ENCODE measurements around the gene ABLIM1.

Gene ABLIM1

DNA sequence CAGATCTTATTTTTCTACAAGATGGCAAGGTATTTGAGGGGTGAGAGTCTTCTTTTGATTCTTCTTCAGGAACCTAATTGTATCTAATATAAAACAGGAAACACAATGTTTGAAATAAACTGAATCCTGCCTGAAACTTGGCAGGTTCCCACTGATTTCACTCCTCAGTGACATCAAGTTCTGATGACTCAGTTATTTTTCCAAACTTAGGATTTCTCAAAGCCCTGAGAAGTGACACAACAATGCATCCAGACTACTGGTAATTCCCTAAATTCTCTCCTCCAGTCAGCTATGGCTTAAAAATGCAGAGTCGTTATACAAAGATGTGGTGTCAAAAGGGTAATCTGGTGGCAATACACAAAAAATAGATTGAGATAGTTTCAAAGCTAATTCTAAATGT, 80.9 kb downstream of the ABLIM1 start:
- TF ChIP-seq ZFX (IDR thresholded peaks at IDR 0.05), result no peak
- TF ChIP-seq, protein P1, sequence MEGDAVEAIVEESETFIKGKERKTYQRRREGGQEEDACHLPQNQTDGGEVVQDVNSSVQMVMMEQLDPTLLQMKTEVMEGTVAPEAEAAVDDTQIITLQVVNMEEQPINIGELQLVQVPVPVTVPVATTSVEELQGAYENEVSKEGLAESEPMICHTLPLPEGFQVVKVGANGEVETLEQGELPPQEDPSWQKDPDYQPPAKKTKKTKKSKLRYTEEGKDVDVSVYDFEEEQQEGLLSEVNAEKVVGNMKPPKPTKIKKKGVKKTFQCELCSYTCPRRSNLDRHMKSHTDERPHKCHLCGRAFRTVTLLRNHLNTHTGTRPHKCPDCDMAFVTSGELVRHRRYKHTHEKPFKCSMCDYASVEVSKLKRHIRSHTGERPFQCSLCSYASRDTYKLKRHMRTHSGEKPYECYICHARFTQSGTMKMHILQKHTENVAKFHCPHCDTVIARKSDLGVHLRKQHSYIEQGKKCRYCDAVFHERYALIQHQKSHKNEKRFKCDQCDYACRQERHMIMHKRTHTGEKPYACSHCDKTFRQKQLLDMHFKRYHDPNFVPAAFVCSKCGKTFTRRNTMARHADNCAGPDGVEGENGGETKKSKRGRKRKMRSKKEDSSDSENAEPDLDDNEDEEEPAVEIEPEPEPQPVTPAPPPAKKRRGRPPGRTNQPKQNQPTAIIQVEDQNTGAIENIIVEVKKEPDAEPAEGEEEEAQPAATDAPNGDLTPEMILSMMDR (conservative IDR thresholded peaks at IDR 0.05), result no peak
- no peak overlapping the region for H3K27ac ChIP-seq

DNA sequence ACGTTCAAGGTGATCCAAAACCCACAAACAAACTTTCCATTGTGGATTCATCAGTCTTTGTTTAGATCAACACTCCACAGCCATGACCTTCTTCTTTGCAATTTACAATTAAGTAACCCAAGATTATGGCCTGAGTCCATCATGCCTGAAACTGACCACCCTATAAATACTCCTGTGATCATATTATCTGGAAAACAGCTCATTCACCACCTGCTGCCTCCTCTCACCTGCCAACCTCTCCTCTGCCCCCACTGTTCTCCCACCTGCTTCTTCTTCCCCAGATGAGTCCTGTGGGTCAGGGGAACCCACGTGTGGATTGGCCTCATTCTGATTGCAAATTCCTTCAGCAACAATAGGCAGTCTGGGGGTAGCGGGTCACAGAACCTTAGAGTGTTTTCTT, 81.4 kb downstream of the ABLIM1 start:
- H3K27ac ChIP-seq, result no peak overlapping the region
- TF ChIP-seq ZFX (IDR thresholded peaks at IDR 0.05), result no peak
- TF ChIP-seq, protein P1 (conservative IDR thresholded peaks at IDR 0.05), result no peak

DNA sequence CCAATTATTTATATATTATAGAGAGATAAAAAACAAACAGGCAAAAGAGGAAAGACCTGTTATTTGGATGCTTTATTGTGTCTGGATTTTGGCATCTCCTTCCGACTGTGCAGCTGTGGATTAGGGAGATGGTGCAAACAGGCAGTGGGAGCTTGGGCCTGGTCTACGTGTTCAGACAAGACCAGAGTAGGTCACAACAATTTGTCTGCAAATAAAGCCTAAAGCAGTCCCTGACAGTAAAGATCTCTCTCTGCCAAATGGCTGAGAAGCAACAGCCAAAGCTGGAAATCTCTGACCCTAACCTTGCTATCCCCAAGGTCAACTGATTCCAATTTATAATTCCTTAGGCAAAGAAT, 82.0 kb downstream of the ABLIM1 start:
- H3K27ac ChIP-seq, result no peak overlapping the region
- TF ChIP-seq, protein P1 (conservative IDR thresholded peaks at IDR 0.05), result no peak
- TF ChIP-seq ZFX (IDR thresholded peaks at IDR 0.05), result no peak

DNA sequence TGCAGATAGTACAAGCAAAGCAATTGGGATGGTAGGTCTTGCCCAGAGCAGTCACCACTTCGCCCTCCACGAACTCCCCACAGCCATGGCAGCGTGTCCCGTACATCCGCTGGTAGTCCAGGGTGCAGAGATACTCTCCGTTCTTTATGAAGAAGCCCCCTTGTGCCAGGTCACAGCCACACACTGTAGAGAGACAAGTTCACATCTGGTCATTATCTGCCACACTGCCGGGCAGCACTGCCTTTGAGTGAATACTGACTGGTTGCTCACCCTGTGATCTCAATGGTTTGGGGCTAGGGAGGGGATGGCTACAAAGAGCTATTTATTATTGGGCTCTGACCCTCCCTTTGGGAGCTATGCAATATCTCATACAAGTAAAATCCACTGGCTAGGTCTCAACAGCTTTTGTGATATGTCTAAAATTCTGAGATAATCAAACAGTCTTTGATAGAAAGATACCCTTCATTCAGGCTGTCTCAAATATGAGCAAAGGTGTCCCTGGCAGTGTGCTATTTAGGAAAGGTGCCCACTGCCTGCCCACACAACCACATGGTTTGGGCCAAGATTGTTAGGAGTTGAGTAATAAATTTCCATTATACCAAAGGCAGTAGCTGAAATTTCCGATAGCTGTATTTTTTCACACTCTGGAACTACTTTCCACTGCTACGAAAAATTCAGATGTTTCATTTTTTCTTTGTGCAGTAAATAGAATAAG, 82.5 kb downstream of the ABLIM1 start:
- no peak overlapping the region for H3K27ac ChIP-seq
- TF ChIP-seq, protein P1 (conservative IDR thresholded peaks at IDR 0.05), result no peak
- no peak for TF ChIP-seq ZFX (IDR thresholded peaks at IDR 0.05)

DNA sequence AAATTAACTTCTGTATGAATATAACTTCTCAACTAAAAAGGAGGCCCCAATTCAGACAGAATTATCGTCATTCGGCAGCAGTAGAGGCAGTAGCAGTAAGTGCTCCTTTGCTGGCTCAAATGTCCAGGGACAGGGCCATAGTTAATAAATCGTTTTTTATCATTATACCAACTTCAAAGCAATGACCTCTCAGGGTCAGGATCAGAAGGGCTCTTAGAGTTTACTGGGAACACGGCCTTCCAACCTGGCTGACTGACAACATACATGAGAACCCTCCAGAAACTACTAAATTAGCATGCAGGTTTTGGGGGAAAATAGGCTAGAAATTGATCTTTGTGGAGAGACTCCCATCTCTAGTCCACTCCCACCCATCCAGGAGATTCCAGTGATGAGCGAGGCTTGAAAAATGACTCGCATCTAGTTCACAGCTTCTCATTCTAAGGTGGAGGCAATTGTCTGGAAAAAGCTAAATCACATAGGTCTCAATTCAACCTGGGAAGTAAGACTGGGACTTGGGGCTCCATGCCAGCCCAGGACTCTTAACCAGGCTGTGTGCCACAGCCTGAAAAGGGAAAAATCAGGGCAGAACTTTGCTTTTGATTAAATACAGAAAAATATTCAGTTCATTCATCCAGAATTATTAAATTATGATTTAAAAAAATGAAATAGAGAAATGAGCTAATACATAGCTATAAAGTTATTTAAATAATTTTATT, 84.6 kb downstream of the ABLIM1 start:
- H3K27ac ChIP-seq, result no peak overlapping the region
- TF ChIP-seq, protein P1 (conservative IDR thresholded peaks at IDR 0.05), result no peak
- no peak for TF ChIP-seq ZFX (IDR thresholded peaks at IDR 0.05)

DNA sequence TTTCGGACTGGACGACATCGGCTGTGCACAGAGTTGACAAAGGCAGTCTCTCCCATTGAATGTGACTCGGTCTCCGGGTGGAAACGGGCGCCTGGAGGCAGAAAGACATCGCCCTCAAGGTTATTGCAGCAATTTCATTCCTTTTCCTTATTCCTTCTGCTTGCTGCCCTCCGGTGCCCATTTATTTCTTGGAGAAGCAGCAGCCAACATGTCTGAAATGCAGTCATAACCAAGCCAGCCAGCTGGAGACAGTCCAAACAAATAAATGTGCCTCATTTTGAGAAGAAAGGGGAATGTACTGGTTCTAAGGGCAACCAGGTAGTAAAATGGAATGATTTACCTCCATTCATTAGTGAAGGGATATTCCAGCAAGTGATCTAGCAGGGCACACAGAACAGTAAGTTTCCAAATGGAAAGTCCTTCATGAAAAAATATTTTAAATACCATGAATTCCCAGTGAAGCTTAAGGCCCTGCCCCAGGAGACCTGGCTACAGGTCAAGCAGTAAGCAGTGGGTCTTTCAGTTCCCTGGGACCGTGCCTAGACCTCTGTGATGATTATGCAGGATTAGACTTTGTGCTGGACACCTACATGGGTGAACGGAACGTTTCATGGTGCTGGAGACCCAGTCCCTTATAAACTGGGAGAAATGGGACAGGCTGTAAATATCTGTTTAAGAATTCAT, 86.6 kb downstream of the ABLIM1 start:
- H3K27ac ChIP-seq, result no peak overlapping the region
- TF ChIP-seq, protein P1 (conservative IDR thresholded peaks at IDR 0.05), result no peak
- no peak for TF ChIP-seq ZFX (IDR thresholded peaks at IDR 0.05)

DNA sequence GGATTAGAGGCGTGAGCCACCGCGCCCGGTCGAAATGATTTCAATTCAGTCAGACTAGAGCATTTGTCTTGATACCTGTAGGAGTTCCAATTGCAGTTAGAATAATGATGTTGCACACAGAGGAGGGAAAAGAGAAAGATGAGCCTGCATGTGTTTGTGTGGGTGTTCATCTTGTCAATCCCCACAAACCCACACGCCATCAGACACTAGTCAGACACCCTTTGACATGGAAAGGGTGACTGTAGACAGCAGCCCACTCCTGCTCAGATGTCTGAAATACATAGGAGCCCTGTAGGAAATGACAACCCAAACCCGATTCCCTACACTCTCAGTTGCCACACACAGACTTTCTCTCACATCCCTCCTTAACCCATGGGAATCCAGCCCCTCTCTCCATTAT, 92.0 kb downstream of the ABLIM1 start:
- H3K27ac ChIP-seq, result no peak overlapping the region
- TF ChIP-seq, protein P1 (conservative IDR thresholded peaks at IDR 0.05), result no peak
- TF ChIP-seq ZFX (IDR thresholded peaks at IDR 0.05), result no peak

Measured in C4-2B (cell line).